Stomach (tissue), 4 donors: ENCODE results near the gene ABTB2.

ENCODE experiments used
- EP300 ChIP-seq: sonication (generic); formaldehyde crosslinking; IDR thresholded peaks from one replicate; pipeline ENCODE4 v1.6.1; 2017; ENCODE audit warnings: antibody characterized with exemption
- POLR2A ChIP-seq, 4 donors: fragments of 450-650 bp; IDR thresholded peaks; one replicate each; pipeline ENCODE4 v1.6.1; 2016; ENCODE audit warnings: antibody characterized with exemption in 4 of 4, control low read depth in 2 of 4, mild to moderate bottlenecking in 1 of 4, moderate library complexity in 1 of 4
- POLR2AphosphoS5 ChIP-seq, 3 donors: sonication (generic); formaldehyde crosslinking; IDR thresholded peaks; one replicate each; pipeline ENCODE4 v1.6.1; 2016; ENCODE audit warnings: antibody characterized with exemption in 3 of 3
- TF ChIP-seq, protein P1 (sequence below), 7 experiments: fragments of 450-650 bp in 4 of 7; fragments of 200-600 bp in 3 of 7; sonication (generic) in 3 of 7; IDR thresholded peaks; one replicate each; pipeline ENCODE4 v1.5.1; 2016 to 2019; ENCODE audit warnings: antibody characterized with exemption in 7 of 7, control low read depth in 2 of 7, mild to moderate bottlenecking in 1 of 7

DNA sequence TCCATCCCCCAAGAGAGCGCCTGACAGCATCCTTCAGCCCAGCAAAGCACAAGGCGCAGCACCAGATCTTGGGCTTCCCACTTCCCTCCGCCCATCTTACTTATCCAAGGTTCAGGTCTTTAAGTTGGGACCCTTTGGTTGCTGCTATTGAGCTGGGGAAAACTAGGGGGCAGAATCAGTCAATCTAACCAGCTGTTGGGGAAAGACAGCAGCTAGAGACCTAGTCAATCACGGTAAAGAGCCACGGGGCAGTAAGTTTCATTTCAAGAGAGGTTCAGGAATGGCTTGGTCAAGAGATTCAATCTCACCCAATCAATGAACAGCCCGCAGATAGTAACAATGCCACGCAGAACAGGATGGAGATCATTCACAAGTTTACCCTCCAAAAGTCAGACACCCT lies 1.7 kb downstream of the ABTB2 start:
- TF ChIP-seq, protein P1, sequence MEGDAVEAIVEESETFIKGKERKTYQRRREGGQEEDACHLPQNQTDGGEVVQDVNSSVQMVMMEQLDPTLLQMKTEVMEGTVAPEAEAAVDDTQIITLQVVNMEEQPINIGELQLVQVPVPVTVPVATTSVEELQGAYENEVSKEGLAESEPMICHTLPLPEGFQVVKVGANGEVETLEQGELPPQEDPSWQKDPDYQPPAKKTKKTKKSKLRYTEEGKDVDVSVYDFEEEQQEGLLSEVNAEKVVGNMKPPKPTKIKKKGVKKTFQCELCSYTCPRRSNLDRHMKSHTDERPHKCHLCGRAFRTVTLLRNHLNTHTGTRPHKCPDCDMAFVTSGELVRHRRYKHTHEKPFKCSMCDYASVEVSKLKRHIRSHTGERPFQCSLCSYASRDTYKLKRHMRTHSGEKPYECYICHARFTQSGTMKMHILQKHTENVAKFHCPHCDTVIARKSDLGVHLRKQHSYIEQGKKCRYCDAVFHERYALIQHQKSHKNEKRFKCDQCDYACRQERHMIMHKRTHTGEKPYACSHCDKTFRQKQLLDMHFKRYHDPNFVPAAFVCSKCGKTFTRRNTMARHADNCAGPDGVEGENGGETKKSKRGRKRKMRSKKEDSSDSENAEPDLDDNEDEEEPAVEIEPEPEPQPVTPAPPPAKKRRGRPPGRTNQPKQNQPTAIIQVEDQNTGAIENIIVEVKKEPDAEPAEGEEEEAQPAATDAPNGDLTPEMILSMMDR (IDR thresholded peaks at IDR 0.05) = no peak
- TF ChIP-seq POLR2A (IDR thresholded peaks at IDR 0.05) (no peak), EP300 (no peak), POLR2AphosphoS5 (IDR thresholded peaks at IDR 0.05) (no peak)
